GM21529 (cell line): Measurements from ENCODE around the gene MAP4K1.
A peak's percentile ranks its signal among the peaks of the same experiment; 100 is the strongest.
"Not testable (repeated sequence)": the region's sequence is repeated elsewhere in the genome, so short reads cannot be mapped to it uniquely, and the experiment has no call there.

ENCODE experiments used
- ATAC-seq: cut with Tn5 transposase; IDR thresholded peaks from one replicate; pipeline ENCODE4 v1.9.1; 2021; ENCODE audit not compliant: unreplicated experiment

The MAP4K1 gene

DNA sequence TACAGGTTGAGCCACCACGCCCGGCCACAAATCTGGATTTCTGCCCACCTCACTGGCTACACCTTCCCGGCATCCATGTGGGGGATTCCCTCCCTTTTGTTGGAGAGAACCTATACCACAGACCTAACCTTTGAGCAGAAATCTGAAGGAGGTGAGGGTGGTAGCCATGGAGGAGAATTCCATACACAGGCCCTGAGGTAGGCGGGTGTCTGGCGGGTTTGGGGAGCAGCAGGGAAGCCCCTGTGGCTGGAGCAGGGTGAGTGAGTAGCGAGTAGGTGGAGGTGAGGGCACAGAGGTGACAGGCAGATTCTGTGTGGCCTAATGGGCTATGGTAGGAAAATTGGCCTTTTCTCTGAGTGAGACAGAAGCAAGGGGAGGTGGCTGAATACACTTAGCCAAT, 11.8 kb upstream of the MAP4K1 start:
- no peak for ATAC-seq

DNA sequence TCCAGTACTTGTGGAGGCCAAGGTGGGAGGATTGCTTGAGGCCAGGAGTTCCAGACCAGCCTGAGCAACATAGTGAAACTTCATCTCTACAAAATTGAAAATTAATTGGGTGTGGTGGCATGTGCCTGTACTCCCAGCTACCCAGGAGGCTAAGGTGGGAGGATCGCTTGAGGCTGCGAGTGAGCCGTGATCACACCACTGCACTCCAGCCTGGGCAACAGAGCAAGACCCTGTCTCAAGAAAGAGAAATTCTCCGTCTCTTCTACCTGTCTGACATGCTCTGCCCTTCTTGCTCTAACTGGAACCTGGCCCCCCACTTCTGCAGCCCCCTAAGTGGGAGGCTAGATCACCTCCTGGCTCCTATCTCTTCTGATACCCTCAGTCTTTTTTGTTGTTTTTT, 8.6 kb upstream of the MAP4K1 start:
- ATAC-seq = no peak

DNA sequence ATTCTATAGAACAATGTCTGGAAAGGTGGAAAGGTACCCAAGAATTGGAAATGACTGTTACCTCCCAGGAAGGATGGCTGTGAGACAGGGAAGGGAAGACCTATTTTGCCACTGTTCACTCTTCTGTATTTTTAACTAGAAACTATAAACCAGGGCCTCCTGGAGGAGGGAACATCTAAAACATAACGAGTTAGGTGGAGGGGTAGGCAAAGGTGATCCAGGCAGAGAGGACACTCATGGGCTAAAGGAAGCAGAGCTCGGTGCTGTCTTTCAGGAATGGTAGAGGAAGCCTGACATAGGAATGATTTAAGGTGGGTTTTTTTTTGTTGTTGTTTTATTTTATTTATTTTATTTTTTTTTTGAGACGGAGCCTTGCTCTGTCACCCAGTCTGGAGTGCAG, 7.1 kb upstream of the MAP4K1 start:
- no peak for ATAC-seq

DNA sequence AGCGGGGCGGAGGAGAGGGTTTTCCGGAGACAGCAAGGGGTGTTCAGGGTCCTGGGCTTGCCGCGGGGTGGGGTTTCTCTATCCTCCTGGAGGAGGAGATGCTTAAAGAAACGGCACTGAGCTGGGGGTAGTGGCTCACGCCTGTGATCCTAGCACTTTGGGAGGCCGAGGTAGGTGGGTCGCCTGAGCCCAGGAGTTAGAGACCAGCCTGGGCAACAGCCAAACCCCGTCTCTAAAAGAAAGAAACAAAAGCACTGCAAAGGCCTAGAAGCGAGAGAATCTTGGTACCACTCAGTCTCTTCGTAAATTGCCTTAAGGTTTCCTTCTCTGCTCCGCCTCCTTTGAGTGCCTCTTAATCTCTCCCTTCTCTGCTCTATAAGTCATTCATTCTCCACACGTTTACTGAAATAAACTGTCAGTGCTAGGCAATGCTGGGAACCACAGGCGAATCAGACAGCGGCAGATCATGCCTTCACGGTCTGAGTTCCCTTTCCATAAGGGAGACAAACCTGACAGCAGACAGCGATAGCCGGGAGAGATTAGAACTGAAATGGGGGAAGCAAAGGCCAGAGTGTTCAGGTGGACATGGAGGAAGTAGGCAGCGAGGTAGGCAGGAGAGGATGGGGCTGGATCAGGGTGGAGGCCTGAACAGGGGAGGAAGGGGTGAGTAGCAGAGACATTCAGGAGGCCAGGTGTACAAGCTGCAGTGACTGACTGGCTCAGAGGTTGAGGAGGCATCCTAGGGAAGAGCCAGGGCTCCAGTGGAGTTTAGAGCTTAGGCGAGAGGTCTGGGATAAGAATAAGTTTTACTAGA, 1.8 kb upstream of the MAP4K1 start:
- no peak for ATAC-seq

DNA sequence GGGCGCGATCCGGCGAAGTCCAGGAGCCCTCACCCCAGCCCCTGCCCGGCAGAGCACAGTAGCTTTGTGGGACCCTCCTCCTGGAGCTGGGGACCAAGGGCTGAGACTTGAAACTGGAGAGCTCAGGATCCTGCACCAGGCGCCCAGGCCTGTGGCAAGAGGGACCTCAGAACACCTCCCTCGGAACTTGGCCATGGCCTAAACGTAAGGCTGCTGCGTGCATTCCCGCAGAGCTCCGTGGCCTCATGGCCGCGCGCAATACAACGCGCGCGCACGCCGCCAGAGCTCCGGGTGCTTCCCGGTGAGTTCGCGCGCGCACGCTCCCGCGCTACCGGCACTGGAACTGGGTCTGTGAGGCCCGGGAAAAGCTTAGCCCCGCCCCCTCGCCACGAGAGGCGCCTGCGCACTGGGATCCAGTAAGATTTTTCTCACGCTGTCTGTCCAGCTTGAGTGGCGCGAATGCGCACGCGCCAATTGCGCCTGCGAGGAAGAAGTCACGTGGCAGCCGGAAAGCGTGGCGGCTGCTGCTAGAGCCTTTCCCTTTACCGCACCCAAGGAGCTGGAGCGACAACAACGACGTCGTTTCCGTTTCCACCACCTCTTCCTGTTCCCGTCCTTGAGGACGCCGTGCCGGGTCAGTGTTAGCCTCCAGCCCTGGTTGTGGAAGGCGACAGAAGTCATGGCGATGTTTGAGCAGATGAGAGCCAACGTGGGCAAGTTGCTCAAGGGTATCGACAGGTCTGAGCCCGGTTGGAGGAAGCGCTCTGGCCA, 1.0 kb upstream of the MAP4K1 start, which contains the start of gene EIF3K:
Gene EIF3K, plus strand, starts transcription at position 599 of the 771 bp plus-strand sequence. Its CDS starts 81 bp downstream, at position 680.
- ATAC-seq = peak; percentile 41

DNA sequence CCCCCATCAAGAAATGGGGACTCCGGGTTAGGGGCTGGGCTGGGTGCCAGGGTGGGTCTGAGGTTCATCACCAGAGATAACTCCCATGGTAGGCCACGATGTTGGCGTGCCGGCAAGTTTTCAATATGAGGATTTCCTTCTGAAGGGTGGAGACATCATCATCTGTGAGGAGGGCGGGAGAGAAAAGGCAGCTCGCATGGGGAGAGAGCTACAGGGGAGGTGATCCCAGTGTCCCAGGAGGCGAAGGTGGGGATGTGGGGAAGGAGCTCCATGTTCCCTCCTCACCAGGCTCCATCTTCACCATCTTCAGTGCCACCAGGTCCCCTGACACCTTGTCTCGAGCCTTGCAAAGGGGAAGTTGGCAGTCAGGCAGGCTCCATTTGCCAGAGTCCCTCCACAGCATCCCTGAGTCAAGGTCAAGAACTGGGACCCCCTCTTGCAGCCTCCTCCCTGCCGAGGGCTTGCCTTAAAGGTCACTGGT, 430 bp downstream of the MAP4K1 start:
- ATAC-seq = no peak

DNA sequence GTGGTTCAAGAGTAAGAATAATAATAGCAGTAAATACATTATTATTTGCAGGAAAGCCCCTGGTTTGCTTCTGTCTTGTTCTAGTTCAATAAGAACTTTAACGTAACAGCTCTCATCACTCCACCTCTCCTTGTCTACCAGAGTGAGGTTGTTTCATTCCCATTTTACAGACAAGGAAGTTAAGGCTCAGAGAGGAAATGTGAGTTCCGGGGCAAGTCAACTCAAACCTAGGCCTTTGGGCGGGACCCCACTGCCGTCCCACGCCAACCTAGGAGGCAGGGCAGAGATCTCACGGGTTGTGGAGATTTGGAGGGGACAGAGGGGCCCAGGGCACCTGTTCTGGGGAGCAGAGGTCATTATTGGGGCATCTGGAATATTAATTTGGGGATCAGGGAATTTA, 1.5 kb downstream of the MAP4K1 start:
- ATAC-seq = no peak

DNA sequence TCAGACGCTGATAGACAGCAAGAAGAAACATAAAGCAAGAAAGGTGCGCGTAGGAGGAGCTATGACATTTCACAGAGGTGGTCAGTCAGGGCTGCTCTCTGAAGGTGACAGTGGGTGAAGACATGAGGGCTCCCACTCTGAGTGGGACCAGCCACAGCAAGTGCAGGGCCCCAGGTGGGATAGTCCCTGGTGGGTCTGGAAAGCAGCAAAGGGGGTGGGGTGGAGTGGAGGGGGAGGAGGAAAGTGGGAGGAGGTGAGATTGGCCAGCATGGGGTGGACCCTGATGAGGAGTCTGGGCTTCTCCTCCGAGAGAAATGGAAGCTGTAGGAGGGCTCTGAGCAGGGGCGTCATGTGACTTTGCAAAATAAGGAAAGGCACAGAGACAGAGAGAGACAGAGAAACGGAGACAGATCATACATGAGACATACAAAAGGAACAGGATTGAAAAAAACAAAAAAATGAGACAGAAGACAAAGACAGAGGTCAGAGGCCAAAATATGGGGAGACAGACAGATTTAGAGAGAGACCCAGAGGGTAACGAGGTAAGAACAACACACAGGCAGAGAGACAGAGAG, 2.7 kb downstream of the MAP4K1 start:
- no peak for ATAC-seq

DNA sequence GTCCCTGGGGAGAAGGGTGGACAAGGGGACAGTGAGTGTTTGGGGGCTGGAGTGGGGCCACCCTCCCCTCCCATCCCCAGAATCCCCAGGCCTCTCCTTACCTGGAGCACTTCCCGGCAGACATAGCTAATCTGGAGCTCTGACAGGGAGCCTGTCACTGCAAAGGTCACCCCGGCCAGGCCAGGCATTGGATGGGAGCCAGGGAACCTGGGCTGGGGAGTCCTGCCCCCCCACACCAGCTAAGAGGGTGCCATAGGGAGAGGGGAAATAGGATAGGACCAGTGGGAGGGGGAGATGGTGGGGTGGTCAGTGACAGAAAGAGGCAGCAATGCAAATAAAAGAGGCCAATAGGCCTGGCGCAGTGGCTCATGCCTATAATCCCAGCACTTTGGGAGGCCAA, 3.5 kb downstream of the MAP4K1 start:
- ATAC-seq = no peak

DNA sequence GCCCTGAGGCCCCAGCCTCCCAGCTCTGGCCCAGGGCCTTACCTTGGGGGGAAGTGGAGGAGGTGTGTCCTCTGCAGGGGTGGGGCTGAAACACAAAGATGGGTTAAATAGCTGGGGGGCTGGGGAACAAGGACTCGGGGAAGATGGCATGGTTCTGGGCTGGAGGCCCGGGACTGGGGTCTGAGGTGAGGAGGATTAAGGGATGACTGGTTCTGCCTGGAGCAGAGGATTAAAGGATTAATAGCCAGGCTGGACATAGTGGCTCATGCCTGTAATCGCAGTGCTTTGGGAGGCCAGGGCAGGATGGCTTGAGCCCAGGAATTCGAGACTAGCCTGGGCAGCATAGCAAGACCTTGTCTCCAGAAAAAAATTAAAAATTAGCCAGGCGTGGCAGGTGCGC, 11.6 kb downstream of the MAP4K1 start:
- ATAC-seq = no peak

DNA sequence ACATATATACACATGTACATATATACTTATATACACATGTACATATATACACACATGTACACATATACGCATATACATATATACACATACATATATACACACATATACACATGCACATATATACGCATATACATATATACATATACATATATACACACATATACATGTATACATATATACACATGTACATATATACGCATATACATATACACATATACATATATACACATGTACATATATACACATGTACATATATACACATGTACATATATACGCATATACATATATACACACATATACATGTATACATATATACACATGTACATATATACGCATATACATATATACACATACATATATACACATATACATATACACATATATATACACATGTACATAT, 14.9 kb downstream of the MAP4K1 start:
- not testable (repeated sequence) for ATAC-seq

DNA sequence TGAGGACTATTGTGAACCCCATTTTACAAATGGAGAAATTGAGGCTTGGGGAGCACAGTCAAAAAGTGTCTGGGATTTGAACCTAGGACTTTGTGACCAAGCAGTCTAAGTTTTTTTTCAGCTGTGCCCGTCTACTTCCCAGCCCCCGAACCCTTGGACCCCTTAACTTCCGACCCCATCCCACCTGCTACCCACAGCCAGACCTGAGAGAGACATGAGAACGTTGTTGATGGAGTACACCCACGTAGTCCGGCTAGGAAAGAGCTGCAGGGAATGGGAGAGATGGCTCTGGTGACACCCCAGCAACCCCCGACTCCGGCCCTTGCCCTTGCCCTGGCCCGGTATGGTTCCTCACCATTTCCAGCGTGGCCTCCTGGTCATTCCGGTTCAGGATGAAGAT, 18.0 kb downstream of the MAP4K1 start:
- ATAC-seq = no peak

DNA sequence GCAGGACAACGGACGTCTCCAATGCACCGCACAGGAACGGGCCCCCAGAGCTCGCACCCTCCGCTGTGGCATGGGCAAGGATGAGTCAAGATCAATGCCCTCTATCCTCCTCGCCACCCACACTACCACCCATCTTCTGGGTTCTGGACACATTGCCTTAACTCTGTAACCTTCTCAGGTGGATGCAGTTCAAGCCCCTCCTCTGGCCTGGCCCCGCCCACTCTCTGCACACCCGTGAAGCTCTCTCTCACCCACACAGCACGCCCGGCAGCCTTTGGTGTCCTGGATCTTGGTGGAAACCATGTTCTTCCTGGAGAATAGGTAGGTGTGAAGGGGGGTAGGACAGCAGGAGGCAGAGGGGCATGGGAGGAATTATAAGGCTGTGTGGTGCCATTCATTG, 20.7 kb downstream of the MAP4K1 start:
- no peak for ATAC-seq

DNA sequence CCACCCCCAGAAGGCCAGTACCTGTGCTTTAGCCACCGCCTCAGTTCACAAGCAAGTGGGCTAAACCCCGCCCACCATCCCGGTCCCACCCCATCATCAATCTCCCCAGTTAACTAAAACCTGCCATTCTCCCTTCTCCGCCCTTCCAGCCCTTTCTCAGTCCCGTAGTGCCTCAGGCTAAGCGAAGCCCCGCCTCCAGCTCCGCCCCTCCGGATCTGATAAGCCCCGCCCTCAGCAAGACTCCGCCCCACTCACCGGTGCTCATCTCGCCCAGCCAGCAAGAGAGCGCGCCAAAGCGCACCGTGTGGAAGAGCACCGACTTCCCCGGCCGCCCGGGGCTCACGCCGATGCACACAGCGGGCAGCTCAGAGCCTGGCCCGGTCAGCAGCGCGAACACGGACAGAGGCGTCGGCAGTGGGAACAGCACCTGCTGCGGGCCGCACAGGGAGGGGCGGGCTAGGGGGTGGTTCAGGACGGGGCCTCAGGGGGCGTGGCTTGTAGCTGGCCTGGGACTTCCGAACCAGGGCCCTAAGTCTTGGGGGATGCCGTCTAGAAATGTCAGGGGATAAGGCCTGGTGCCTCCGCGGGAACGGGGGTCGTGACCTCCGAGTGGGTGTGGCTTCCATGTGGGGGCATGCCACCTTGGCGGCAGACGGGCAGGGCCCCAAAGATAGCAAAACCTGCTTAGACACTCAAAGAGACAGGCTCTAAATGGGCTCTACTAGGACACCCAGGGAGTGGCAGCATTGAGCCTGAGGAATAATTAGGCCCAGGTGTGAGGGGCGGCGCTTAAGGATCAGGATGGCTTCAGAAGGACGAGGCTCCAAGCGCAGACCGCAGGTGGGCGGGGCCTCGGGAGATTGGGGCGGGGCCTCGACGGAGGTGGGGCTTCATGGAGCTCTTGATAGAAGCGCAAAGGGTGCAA, 21.4 kb downstream of the MAP4K1 start:
- ATAC-seq = no peak

DNA sequence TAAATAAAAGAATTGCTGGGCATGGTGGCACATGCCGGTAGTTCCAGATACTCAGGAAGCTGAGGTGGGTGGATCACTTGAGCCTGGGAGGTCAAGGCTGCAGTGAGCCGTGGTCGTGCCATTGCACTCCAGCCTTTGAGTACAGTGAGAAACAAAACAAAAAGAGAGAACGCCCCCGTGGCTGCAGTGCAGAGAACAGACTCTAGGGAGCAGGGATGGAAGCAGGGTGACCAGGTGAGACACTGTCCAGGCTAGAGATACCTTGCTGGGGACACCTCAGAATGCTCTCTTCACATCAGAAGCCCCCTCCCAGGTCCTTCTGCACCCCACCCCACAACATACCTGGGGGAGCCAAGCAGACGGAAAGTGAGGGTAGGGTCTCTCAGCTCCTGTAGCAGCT, 24.8 kb downstream of the MAP4K1 start:
- no peak for ATAC-seq

DNA sequence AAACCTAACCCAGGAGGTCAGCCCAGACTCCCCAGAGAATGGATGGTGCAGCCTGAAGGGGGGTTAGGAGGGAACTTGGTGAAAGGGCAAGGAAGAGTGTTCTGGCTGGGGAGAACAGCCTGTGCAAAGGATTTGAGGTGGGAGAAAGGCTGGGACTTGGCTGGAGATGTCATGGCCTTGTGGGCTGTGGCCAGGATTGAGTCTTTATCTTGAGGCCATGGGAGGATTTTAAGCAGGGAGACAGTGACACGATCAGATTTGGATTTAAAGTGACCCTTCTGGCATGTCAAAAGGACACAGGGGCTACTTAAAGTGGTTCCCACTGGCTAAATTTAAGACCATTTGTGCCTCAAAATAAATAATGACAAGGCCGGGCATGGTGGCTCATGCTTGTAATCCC, 29.7 kb downstream of the MAP4K1 start:
- ATAC-seq = no peak

DNA sequence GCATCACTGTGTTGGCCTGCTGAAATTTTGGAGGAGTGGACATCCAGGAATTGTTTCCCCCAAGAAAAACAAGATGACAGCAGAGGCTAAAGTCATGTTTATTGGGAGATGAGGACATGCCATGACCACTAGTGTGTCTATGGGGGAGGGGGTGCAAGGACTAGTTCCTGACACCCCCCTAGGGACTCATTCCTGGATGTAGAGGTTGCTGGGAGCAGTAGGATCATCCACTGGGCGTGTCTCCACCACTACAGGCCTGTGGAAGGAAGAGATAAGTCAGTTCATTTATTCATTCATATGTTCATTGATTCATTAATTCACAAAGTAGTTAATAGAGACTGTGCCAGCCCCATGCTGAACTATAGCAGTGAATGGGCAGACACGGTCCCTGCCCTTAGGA, 30.2 kb downstream of the MAP4K1 start:
- ATAC-seq = no peak

DNA sequence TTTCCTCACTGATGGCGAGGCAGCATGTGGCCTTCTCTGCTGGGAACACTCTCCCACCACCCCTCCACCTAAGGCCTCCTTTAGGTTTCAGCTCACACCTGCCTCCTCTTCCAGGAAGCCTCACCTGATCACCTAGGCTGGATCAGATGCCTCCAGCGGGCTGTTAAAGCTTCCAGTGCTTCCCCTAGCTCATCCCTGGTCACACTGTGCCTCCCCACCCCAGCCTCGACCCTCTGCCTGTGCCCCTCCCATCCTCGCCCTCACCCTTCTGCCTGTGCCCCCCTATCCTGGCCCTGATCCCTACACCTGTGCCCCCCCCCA, 33.8 kb downstream of the MAP4K1 start:
- ATAC-seq = no peak

DNA sequence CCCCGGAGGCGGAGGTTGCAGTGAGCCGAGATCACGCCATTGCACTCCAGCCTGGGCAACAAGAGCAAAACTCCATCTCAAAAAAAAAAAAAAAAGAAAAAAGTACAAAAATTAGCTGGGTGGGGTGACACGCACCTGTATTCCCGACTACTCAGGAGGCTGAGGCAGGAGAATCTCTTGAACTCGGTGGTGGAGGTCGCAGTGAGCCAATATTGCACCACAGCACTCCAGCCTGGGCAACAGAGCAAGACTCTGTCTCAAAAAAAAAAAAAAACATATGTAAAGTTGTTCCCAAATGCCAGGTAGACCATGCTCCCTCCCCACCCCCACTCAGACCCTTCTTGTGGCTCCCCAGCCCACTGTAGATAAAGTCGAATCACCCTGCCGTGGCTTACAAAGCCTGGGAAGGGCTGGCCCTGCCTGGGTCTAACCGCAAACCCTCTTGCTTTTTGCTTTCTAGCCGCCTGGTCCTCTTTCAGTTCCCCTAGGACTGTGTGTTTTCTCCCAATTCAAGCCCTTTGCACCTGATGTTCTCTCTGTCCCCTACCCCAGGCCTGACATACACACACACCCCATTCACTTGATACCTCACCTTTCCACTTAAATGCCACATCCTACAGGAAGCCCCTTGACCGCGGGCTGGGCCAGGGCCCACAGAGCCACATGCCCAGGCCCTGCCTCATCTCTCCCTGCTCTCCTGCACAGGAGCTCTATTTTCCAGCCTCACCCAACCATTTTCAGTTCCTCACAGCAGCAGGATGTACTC, 34.4 kb downstream of the MAP4K1 start:
- ATAC-seq = peak; percentile 93

DNA sequence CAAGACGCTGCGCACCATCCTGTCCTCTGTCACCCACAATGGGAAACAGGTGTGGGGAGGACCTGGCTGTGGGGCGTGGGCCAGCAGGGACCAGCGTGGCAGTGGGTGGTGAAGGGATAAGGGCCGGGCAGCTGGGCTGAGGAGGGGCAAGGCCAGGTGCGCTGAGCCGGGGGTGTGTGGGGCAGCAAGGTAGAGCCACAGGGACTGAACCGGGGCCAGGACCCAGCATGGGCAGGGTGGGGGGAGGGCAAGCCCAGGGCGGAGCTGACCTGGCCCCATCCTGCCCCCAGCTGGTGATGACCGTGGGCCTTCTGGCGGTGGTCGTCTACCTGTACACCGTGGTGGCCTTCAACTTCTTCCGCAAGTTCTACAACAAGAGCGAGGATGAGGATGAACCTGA, 37.7 kb downstream of the MAP4K1 start:
- no peak for ATAC-seq
